ENCODE results near the gene ALAS1. TPM values are rescaled to one million over a fixed set of nuclear protein-coding genes. Genes with fewer than 3 reads are reported as not detected.

ALAS1 gene
- total and polyA plus RNA-seq, 2 experiments from 2014 or later = 17.8 to 42.8 TPM

DNA sequence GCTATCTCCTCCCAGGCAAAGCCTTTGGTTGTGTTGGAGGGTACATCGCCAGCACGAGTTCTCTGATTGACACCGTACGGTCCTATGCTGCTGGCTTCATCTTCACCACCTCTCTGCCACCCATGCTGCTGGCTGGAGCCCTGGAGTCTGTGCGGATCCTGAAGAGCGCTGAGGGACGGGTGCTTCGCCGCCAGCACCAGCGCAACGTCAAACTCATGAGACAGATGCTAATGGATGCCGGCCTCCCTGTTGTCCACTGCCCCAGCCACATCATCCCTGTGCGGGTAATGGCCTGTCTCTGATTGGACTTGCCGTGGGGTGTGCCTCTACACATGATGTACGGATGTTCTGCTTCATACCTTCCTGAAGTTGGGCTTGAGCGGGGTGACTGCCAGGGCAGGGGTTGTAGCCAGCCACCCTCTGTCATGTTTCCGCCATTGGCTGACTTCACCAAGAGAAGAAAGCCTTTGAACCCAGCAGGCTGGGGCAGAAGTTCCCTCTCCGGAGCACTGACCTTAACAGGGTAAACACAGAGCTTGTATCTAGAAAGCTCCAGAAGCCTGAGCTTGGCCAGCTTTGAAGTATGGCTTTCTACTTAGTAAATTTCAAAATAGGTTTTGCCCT, 13.4 kb downstream of the ALAS1 start:
- Histone ChIP-seq H3K9me2 (ENCODE audit: insufficient read depth) (no peaks in the 10 kb centered on the region), H3K4me3 (no peak overlapping the region), H3K27me3 (ENCODE audit: insufficient read depth) (no peaks in the 10 kb centered on the region), H3K4me1 (ENCODE audit: insufficient read depth) (no peaks in the 10 kb centered on the region), H3F3A (replicated peaks; ENCODE audit: low read depth) (0 out of 2 replicates have a peak, but pooled peaks cover 3% of the 10 kb centered on the region), H3K79me2 (replicated peaks; ENCODE audit: insufficient read depth) (no peaks in the 10 kb centered on the region), H2AFZ (no peak overlapping the region), H3K27ac (ENCODE audit: low read depth) (no peak overlapping the region), H3K4me2 (no peak overlapping the region), H3K36me3 (ENCODE audit: insufficient read depth) (peaks cover 66% of the 10 kb centered on the region), H4K20me1 (replicated peaks; ENCODE audit: insufficient read depth) (peaks cover 7% of the 10 kb centered on the region; the same call in 1 of the 2 replicates)
- Mint-ChIP-seq H3K27ac (no peak overlapping the region), H3K4me1 (no peaks in the 10 kb centered on the region), H3K9me3 (no peaks in the 10 kb centered on the region), H3K4me3 (no peak overlapping the region), H3K27me3 (ENCODE audit: insufficient read depth, low read depth, poor library complexity) (peaks cover 5% of the 10 kb centered on the region), H3K36me3 (ENCODE audit: low read depth) (peaks cover 90% of the 10 kb centered on the region)
- DNase-seq (ENCODE audit: low spot score) (no peak), ATAC-seq (no peak)
- TF ChIP-seq ZNF114 (CRISPR knock-in tag; IDR thresholded peaks at IDR 0.05) (no peak), EZH2phosphoT487 (IDR thresholded peaks at IDR 0.05; ENCODE audit: unreplicated experiment) (no peak), CREB1 (CRISPR knock-in tag; IDR thresholded peaks at IDR 0.05; ENCODE audit: low read depth) (no peak), JUNB (IDR thresholded peaks at IDR 0.05; ENCODE audit: unreplicated experiment) (no peak), EZH2 (IDR thresholded peaks at IDR 0.05; ENCODE audit: low read depth, unreplicated experiment) (no peak), STAT1 (IDR thresholded peaks at IDR 0.05; ENCODE audit: unreplicated experiment) (no peak), POLR2AphosphoS5 (IDR thresholded peaks at IDR 0.05; ENCODE audit: low read depth) (no peak), ZNF331 (CRISPR knock-in tag; IDR thresholded peaks at IDR 0.05; ENCODE audit: low read depth) (no peak), NANOG (IDR thresholded peaks at IDR 0.05; ENCODE audit: borderline replicate concordance) (no peak)
- TF ChIP-seq, protein P1, sequence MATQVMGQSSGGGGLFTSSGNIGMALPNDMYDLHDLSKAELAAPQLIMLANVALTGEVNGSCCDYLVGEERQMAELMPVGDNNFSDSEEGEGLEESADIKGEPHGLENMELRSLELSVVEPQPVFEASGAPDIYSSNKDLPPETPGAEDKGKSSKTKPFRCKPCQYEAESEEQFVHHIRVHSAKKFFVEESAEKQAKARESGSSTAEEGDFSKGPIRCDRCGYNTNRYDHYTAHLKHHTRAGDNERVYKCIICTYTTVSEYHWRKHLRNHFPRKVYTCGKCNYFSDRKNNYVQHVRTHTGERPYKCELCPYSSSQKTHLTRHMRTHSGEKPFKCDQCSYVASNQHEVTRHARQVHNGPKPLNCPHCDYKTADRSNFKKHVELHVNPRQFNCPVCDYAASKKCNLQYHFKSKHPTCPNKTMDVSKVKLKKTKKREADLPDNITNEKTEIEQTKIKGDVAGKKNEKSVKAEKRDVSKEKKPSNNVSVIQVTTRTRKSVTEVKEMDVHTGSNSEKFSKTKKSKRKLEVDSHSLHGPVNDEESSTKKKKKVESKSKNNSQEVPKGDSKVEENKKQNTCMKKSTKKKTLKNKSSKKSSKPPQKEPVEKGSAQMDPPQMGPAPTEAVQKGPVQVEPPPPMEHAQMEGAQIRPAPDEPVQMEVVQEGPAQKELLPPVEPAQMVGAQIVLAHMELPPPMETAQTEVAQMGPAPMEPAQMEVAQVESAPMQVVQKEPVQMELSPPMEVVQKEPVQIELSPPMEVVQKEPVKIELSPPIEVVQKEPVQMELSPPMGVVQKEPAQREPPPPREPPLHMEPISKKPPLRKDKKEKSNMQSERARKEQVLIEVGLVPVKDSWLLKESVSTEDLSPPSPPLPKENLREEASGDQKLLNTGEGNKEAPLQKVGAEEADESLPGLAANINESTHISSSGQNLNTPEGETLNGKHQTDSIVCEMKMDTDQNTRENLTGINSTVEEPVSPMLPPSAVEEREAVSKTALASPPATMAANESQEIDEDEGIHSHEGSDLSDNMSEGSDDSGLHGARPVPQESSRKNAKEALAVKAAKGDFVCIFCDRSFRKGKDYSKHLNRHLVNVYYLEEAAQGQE (IDR thresholded peaks at IDR 0.05; ENCODE audit: unreplicated experiment) = no peak
- TF ChIP-seq, protein P2, sequence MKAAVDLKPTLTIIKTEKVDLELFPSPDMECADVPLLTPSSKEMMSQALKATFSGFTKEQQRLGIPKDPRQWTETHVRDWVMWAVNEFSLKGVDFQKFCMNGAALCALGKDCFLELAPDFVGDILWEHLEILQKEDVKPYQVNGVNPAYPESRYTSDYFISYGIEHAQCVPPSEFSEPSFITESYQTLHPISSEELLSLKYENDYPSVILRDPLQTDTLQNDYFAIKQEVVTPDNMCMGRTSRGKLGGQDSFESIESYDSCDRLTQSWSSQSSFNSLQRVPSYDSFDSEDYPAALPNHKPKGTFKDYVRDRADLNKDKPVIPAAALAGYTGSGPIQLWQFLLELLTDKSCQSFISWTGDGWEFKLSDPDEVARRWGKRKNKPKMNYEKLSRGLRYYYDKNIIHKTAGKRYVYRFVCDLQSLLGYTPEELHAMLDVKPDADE (IDR thresholded peaks at IDR 0.05) = no peak
- TF ChIP-seq, protein P3, sequence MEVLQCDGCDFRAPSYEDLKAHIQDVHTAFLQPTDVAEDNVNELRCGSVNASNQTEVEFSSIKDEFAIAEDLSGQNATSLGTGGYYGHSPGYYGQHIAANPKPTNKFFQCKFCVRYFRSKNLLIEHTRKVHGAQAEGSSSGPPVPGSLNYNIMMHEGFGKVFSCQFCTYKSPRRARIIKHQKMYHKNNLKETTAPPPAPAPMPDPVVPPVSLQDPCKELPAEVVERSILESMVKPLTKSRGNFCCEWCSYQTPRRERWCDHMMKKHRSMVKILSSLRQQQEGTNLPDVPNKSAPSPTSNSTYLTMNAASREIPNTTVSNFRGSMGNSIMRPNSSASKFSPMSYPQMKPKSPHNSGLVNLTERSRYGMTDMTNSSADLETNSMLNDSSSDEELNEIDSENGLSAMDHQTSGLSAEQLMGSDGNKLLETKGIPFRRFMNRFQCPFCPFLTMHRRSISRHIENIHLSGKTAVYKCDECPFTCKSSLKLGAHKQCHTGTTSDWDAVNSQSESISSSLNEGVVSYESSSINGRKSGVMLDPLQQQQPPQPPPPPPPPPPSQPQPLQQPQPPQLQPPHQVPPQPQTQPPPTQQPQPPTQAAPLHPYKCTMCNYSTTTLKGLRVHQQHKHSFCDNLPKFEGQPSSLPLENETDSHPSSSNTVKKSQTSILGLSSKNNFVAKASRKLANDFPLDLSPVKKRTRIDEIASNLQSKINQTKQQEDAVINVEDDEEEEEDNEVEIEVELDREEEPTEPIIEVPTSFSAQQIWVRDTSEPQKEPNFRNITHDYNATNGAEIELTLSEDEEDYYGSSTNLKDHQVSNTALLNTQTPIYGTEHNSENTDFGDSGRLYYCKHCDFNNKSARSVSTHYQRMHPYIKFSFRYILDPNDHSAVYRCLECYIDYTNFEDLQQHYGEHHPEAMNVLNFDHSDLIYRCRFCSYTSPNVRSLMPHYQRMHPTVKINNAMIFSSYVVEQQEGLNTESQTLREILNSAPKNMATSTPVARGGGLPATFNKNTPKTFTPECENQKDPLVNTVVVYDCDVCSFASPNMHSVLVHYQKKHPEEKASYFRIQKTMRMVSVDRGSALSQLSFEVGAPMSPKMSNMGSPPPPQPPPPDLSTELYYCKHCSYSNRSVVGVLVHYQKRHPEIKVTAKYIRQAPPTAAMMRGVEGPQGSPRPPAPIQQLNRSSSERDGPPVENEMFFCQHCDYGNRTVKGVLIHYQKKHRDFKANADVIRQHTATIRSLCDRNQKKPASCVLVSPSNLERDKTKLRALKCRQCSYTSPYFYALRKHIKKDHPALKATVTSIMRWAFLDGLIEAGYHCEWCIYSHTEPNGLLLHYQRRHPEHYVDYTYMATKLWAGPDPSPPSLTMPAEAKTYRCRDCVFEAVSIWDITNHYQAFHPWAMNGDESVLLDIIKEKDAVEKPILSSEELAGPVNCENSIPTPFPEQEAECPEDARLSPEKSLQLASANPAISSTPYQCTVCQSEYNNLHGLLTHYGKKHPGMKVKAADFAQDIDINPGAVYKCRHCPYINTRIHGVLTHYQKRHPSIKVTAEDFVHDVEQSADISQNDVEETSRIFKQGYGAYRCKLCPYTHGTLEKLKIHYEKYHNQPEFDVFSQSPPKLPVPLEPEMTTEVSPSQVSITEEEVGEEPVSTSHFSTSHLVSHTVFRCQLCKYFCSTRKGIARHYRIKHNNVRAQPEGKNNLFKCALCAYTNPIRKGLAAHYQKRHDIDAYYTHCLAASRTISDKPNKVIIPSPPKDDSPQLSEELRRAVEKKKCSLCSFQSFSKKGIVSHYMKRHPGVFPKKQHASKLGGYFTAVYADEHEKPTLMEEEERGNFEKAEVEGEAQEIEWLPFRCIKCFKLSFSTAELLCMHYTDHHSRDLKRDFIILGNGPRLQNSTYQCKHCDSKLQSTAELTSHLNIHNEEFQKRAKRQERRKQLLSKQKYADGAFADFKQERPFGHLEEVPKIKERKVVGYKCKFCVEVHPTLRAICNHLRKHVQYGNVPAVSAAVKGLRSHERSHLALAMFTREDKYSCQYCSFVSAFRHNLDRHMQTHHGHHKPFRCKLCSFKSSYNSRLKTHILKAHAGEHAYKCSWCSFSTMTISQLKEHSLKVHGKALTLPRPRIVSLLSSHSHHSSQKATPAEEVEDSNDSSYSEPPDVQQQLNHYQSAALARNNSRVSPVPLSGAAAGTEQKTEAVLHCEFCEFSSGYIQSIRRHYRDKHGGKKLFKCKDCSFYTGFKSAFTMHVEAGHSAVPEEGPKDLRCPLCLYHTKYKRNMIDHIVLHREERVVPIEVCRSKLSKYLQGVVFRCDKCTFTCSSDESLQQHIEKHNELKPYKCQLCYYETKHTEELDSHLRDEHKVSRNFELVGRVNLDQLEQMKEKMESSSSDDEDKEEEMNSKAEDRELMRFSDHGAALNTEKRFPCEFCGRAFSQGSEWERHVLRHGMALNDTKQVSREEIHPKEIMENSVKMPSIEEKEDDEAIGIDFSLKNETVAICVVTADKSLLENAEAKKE (CRISPR knock-in tag; IDR thresholded peaks at IDR 0.05) = no peak
- TF ChIP-seq, protein P4, sequence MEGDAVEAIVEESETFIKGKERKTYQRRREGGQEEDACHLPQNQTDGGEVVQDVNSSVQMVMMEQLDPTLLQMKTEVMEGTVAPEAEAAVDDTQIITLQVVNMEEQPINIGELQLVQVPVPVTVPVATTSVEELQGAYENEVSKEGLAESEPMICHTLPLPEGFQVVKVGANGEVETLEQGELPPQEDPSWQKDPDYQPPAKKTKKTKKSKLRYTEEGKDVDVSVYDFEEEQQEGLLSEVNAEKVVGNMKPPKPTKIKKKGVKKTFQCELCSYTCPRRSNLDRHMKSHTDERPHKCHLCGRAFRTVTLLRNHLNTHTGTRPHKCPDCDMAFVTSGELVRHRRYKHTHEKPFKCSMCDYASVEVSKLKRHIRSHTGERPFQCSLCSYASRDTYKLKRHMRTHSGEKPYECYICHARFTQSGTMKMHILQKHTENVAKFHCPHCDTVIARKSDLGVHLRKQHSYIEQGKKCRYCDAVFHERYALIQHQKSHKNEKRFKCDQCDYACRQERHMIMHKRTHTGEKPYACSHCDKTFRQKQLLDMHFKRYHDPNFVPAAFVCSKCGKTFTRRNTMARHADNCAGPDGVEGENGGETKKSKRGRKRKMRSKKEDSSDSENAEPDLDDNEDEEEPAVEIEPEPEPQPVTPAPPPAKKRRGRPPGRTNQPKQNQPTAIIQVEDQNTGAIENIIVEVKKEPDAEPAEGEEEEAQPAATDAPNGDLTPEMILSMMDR (conservative IDR thresholded peaks at IDR 0.05; ENCODE audit: low read depth in 2 of 2) = no peak

All from GM23338 (cell line).